ENCODE data around the gene RRP1B. TPM values are rescaled to one million over a fixed set of nuclear protein-coding genes. Genes with fewer than 3 reads are reported as not detected.
A peak's percentile ranks its signal among the peaks of the same experiment; 100 is the strongest.
"Not testable (repeated sequence)": the region's sequence is repeated elsewhere in the genome, so short reads cannot be mapped to it uniquely, and the experiment has no call there.

The RRP1B gene
- total RNA-seq, 6 experiments from 2014 or later, result 8.0 to 17.0 (median 9.8) TPM

GRCh38 chr21:43669828-43670605, 10.7 kb downstream of the RRP1B start:
- no peak overlapping the region for H3K27ac ChIP-seq
- ATAC-seq, result no peak
- H3K27me3 ChIP-seq, result no peaks in the 10 kb centered on the region
- intact Hi-C loops (cut with DNase I), result loop anchor here in 1 of 2 donors (10.0 kb wide), 1 partner anchor 45 kb away; the partner anchor contains the start of gene PDXK
- H3K9me3 ChIP-seq, result no peaks in the 10 kb centered on the region
- H3K4me1 ChIP-seq, result no peaks in the 10 kb centered on the region
- no peak for DNase-seq
- WGBS (ENCODE audit: insufficient coverage, low coverage, low lambda C conversion rate, missing lambda C conversion rate), result 91% methylated on average over 15 of the region's 20 CpGs
- H3K36me3 ChIP-seq, result peaks cover 0 to 18% (median 2%) of the 10 kb centered on the region in 4 donors
- no peak for TF ChIP-seq POLR2A (IDR thresholded peaks at IDR 0.05)
- TF ChIP-seq, protein P1, sequence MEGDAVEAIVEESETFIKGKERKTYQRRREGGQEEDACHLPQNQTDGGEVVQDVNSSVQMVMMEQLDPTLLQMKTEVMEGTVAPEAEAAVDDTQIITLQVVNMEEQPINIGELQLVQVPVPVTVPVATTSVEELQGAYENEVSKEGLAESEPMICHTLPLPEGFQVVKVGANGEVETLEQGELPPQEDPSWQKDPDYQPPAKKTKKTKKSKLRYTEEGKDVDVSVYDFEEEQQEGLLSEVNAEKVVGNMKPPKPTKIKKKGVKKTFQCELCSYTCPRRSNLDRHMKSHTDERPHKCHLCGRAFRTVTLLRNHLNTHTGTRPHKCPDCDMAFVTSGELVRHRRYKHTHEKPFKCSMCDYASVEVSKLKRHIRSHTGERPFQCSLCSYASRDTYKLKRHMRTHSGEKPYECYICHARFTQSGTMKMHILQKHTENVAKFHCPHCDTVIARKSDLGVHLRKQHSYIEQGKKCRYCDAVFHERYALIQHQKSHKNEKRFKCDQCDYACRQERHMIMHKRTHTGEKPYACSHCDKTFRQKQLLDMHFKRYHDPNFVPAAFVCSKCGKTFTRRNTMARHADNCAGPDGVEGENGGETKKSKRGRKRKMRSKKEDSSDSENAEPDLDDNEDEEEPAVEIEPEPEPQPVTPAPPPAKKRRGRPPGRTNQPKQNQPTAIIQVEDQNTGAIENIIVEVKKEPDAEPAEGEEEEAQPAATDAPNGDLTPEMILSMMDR (IDR thresholded peaks at IDR 0.05), result no peak
- H3K4me3 ChIP-seq, result no peak overlapping the region

- WGBS (ENCODE audit: insufficient coverage, low coverage, low lambda C conversion rate, missing lambda C conversion rate), result 89% methylated on average over 3 of the region's 3 CpGs
- Histone ChIP-seq H3K36me3 (peaks cover 0 to 35% (median 9%) of the 10 kb centered on the region in 4 donors), H3K4me1 (peaks cover 0 to 9% (median 0%) of the 10 kb centered on the region in 4 donors), H3K4me3 (no peak overlapping the region), H3K27ac (no peak overlapping the region), H3K9me3 (no peaks in the 10 kb centered on the region), H3K27me3 (no peaks in the 10 kb centered on the region)
- DNase-seq (peak in 1 of 3 donors; percentile 11), ATAC-seq (no peak)
- intact Hi-C loops (cut with DNase I), result no loop called here
- TF ChIP-seq POLR2A (IDR thresholded peaks at IDR 0.05), result no peak
- TF ChIP-seq, protein P1 (IDR thresholded peaks at IDR 0.05), result no peak
Observed at GRCh38 chr21:43675871-43676270, 16.5 kb downstream of the RRP1B start.

DNA sequence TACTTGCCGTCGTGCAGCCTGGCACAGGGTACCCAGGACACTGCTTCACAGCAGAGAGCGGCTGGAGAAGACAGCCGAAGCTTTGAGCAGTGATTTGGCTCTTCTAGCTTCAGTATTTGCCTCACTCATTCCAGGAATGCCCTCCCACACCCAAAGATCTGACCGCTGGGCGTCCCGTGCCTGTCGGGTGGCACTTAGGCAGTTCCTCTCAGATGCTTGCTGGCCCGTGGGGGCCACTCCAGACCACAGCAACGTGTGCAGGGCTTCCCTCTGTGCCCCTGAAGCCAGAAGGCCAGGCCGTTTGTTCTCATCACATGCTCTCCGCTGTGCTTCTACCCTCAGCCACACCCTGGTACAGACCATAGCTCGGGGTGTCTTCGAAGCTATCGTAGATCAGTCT, 17.0 kb downstream of the RRP1B start:
- ATAC-seq (no peak), DNase-seq (peak in 1 of 3 donors; percentile 10)
- 100% methylated on average over 9 of the region's 15 CpGs for WGBS (ENCODE audit: insufficient coverage, low coverage, low lambda C conversion rate, missing lambda C conversion rate)
- no peaks in the 10 kb centered on the region for H3K27me3 ChIP-seq
- peaks cover 0 to 9% (median 0%) of the 10 kb centered on the region in 4 donors for H3K4me1 ChIP-seq
- no peak overlapping the region for H3K4me3 ChIP-seq
- H3K9me3 ChIP-seq, result no peaks in the 10 kb centered on the region
- TF ChIP-seq, protein P1 (IDR thresholded peaks at IDR 0.05), result no peak
- TF ChIP-seq POLR2A (IDR thresholded peaks at IDR 0.05), result no peak
- no peak overlapping the region for H3K27ac ChIP-seq
- intact Hi-C loops (cut with DNase I), result no loop called here
- peaks cover 0 to 35% (median 7%) of the 10 kb centered on the region in 4 donors for H3K36me3 ChIP-seq

- no peak overlapping the region for H3K4me3 ChIP-seq
- TF ChIP-seq, protein P1 (IDR thresholded peaks at IDR 0.05), result no peak
- TF ChIP-seq POLR2A (IDR thresholded peaks at IDR 0.05), result no peak
- no peaks in the 10 kb centered on the region for H3K9me3 ChIP-seq
- intact Hi-C loops (cut with DNase I), result no loop called here
- H3K27me3 ChIP-seq, result no peaks in the 10 kb centered on the region
- ATAC-seq (peak in 2 of 4 donors; percentile 38 to 69), DNase-seq (no peak)
- no peak overlapping the region for H3K27ac ChIP-seq
- 41% methylated on average over 10 of the region's 12 CpGs for WGBS (ENCODE audit: insufficient coverage, low coverage, low lambda C conversion rate, missing lambda C conversion rate)
- H3K4me1 ChIP-seq, result peaks cover 0 to 9% (median 0%) of the 10 kb centered on the region in 4 donors
- H3K36me3 ChIP-seq, result peaks cover 0 to 41% (median 14%) of the 10 kb centered on the region in 4 donors
Observed at GRCh38 chr21:43679951-43680350, 20.6 kb downstream of the RRP1B start.

DNA sequence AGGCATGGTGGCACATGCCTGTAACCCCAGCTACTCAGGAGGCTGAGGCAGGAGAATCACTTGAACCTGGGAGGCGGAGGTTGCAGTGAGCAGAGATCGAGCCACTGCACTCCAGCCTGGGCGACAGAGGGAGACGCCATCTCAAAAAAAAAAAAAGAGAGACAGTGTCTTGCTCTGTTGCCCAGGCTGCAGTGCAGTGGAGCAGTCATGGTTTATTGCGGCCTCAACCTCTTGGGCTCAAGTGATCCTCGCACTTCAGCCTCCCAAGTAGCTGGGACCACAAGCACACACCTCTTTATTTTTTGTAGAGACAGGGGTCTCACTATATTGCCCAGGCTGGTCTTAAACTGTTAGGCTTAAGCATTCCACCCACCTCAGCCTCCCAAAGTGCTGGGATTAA, 21.1 kb downstream of the RRP1B start:
- H3K9me3 ChIP-seq; H3K27ac ChIP-seq; H3K4me3 ChIP-seq; ATAC-seq; H3K4me1 ChIP-seq; DNase-seq; intact Hi-C loops (cut with DNase I); H3K27me3 ChIP-seq: not testable (repeated sequence)
- peaks cover 0 to 42% (median 16%) of the 10 kb centered on the region in 4 donors for H3K36me3 ChIP-seq
- WGBS (ENCODE audit: insufficient coverage, low coverage, low lambda C conversion rate, missing lambda C conversion rate), result no CpG with 5 or more reads among the region's 6 CpGs

Data from right lobe of liver (tissue), 6 donors.